ENCODE measurements around the gene CASP2. TPM values are rescaled to one million over a fixed set of nuclear protein-coding genes. Genes with fewer than 3 reads are reported as not detected.

Gene CASP2
- polyA plus RNA-seq, 1 of the 3 experiments (the other 2 are of a cell fraction), result 19.7 TPM

DNA sequence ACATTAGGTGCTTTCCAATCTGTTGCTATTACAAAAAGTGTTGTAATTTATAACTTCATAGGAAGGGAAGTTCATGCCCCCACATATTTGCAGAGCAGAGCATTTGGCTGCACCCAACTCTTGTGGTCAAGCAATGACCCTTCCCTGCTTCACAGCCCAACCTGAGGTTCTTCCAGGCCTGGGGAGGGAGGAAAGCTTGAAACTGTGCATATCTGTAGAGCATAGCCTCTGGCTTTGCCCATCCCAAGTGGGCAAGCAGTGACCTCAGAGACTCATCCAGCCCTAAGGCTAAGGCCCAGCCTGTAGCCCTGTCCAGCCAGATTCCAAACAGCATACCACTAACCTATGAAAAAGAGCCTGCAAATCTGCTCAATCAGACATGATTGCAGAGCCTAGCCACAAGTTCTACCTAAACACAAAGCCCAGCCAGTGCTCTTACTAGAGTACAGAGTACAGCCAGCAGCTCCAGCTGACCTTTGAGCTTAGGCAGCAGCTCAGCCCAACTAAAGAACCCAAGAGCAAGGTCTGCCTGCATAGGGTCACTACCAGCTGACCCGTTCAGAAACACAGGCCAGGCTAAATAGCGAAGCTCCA lies 39.3 kb upstream of the CASP2 start:
- TF ChIP-seq MAX (IDR thresholded peaks at IDR 0.05; ENCODE audit: low read depth), result no peak
- no peak for TF ChIP-seq FOSL2 (IDR thresholded peaks at IDR 0.05; ENCODE audit: borderline replicate concordance, low read depth)
- no peak for TF ChIP-seq RCOR1 (IDR thresholded peaks at IDR 0.05; ENCODE audit: low read length)
- TF ChIP-seq MEF2A (IDR thresholded peaks at IDR 0.05; ENCODE audit: borderline replicate concordance, low read depth), result no peak
- TF ChIP-seq FOXJ3 (CRISPR knock-in tag; IDR thresholded peaks at IDR 0.05), result no peak
- TF ChIP-seq, protein P1, sequence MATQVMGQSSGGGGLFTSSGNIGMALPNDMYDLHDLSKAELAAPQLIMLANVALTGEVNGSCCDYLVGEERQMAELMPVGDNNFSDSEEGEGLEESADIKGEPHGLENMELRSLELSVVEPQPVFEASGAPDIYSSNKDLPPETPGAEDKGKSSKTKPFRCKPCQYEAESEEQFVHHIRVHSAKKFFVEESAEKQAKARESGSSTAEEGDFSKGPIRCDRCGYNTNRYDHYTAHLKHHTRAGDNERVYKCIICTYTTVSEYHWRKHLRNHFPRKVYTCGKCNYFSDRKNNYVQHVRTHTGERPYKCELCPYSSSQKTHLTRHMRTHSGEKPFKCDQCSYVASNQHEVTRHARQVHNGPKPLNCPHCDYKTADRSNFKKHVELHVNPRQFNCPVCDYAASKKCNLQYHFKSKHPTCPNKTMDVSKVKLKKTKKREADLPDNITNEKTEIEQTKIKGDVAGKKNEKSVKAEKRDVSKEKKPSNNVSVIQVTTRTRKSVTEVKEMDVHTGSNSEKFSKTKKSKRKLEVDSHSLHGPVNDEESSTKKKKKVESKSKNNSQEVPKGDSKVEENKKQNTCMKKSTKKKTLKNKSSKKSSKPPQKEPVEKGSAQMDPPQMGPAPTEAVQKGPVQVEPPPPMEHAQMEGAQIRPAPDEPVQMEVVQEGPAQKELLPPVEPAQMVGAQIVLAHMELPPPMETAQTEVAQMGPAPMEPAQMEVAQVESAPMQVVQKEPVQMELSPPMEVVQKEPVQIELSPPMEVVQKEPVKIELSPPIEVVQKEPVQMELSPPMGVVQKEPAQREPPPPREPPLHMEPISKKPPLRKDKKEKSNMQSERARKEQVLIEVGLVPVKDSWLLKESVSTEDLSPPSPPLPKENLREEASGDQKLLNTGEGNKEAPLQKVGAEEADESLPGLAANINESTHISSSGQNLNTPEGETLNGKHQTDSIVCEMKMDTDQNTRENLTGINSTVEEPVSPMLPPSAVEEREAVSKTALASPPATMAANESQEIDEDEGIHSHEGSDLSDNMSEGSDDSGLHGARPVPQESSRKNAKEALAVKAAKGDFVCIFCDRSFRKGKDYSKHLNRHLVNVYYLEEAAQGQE (IDR thresholded peaks at IDR 0.05; ENCODE audit: low read depth, low read length), result no peak
- no peak for TF ChIP-seq EZH2phosphoT487 (IDR thresholded peaks at IDR 0.05; ENCODE audit: borderline replicate concordance, low read depth)
- TF ChIP-seq TEAD4 (IDR thresholded peaks at IDR 0.05; ENCODE audit: borderline replicate concordance, insufficient read depth), result no peak
- no peak for TF ChIP-seq GABPA (IDR thresholded peaks at IDR 0.05; ENCODE audit: low read depth)
- no peak for TF ChIP-seq RXRA (IDR thresholded peaks at IDR 0.05; ENCODE audit: borderline replicate concordance, low read depth)
- TF ChIP-seq NFIC (IDR thresholded peaks at IDR 0.05; ENCODE audit: borderline replicate concordance), result no peak
- TF ChIP-seq NRF1 (IDR thresholded peaks at IDR 0.05; ENCODE audit: low read depth, low read length), result no peak
- TF ChIP-seq YY1 (IDR thresholded peaks at IDR 0.05; ENCODE audit: low read depth), result no peak
- TF ChIP-seq SMC3 (IDR thresholded peaks at IDR 0.05; ENCODE audit: low read depth, low read length), result no peak
- TF ChIP-seq, protein P2, sequence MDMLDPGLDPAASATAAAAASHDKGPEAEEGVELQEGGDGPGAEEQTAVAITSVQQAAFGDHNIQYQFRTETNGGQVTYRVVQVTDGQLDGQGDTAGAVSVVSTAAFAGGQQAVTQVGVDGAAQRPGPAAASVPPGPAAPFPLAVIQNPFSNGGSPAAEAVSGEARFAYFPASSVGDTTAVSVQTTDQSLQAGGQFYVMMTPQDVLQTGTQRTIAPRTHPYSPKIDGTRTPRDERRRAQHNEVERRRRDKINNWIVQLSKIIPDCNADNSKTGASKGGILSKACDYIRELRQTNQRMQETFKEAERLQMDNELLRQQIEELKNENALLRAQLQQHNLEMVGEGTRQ (IDR thresholded peaks at IDR 0.05; ENCODE audit: borderline replicate concordance, low read depth, low read length), result no peak
- TF ChIP-seq, protein P3, sequence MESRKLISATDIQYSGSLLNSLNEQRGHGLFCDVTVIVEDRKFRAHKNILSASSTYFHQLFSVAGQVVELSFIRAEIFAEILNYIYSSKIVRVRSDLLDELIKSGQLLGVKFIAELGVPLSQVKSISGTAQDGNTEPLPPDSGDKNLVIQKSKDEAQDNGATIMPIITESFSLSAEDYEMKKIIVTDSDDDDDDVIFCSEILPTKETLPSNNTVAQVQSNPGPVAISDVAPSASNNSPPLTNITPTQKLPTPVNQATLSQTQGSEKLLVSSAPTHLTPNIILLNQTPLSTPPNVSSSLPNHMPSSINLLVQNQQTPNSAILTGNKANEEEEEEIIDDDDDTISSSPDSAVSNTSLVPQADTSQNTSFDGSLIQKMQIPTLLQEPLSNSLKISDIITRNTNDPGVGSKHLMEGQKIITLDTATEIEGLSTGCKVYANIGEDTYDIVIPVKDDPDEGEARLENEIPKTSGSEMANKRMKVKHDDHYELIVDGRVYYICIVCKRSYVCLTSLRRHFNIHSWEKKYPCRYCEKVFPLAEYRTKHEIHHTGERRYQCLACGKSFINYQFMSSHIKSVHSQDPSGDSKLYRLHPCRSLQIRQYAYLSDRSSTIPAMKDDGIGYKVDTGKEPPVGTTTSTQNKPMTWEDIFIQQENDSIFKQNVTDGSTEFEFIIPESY (IDR thresholded peaks at IDR 0.05; ENCODE audit: borderline replicate concordance, low read depth), result no peak
- no peak for TF ChIP-seq TAF1 (IDR thresholded peaks at IDR 0.05; ENCODE audit: borderline replicate concordance, low read depth, low read length)
- no peak for TF ChIP-seq JUND (IDR thresholded peaks at IDR 0.05)
- no peak overlapping the region for H2AFZ ChIP-seq (ENCODE audit: low read depth)
- 52% methylated on average over 2 of the region's 2 CpGs for WGBS (ENCODE audit: low lambda C conversion rate)
- peaks cover 6% of the 10 kb centered on the region; the same call in 1 of the 2 replicates for H3K9me3 ChIP-seq
- no peaks in the 10 kb centered on the region for H3K9me2 ChIP-seq
- H3K4me1 ChIP-seq (ENCODE audit: control insufficient read depth in 1 of 2, insufficient read depth in 2 of 2, low read depth in 1 of 2, low read length in 1 of 2), result peaks cover 0 to 3% of the 10 kb centered on the region in 2 experiments; a peak in 1 of 4 replicates
- POLR2A ChIA-PET, result no interaction called here
- no peak overlapping the region for H3K27ac ChIP-seq (ENCODE audit: low read depth in 2 of 2, low read length in 1 of 2)
- DNase-seq, result no peak
- CTCF ChIA-PET, result interaction anchor here (0.8 to 5.0 kb wide), 6 partner anchors 9 to 168 kb away, joined by 3 to 33 read pairs (median 4); no protein-coding TSS in a partner anchor
- no peaks in the 10 kb centered on the region for H3K36me3 ChIP-seq (replicated peaks in 1 of 2; ENCODE audit: control insufficient read depth in 1 of 2, insufficient read depth in 2 of 2, low read length in 1 of 2)
- H4K20me1 ChIP-seq (ENCODE audit: insufficient read depth), result no peaks in the 10 kb centered on the region
- H3K4me3 ChIP-seq (ENCODE audit: low read depth in 2 of 2, low read length in 1 of 2), result no peak overlapping the region
- no peak overlapping the region for H3K9ac ChIP-seq
- H3K79me2 ChIP-seq (ENCODE audit: insufficient read depth), result no peaks in the 10 kb centered on the region
- no peak overlapping the region for H3K4me2 ChIP-seq
- H3F3A ChIP-seq (replicated peaks; ENCODE audit: insufficient read depth), result no peaks in the 10 kb centered on the region
- H3K27me3 ChIP-seq (ENCODE audit: insufficient read depth), result no peaks in the 10 kb centered on the region

Measured in SK-N-SH (cell line).